ENCODE measurements around the gene ALK.

DNA sequence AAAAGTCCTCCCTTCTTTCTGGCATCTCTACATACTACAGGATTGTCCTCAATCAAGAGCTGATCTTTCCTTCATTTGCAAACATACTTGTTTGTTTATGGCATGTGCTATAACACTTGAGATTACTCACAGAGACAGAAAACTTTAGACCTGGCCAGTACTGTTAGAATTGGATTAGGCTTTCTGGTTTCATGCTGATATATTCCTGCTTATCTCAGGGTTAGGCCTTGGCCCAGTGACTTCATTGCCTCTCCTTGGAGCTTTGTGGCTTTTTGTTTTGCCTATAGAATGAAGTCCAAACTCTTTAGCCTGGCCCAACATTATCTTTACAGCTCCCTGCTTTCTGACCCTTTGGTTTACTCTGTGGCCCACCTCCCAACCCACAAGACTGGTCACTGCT, 363.3 kb downstream of the ALK start:
- TF ChIP-seq, protein P1, sequence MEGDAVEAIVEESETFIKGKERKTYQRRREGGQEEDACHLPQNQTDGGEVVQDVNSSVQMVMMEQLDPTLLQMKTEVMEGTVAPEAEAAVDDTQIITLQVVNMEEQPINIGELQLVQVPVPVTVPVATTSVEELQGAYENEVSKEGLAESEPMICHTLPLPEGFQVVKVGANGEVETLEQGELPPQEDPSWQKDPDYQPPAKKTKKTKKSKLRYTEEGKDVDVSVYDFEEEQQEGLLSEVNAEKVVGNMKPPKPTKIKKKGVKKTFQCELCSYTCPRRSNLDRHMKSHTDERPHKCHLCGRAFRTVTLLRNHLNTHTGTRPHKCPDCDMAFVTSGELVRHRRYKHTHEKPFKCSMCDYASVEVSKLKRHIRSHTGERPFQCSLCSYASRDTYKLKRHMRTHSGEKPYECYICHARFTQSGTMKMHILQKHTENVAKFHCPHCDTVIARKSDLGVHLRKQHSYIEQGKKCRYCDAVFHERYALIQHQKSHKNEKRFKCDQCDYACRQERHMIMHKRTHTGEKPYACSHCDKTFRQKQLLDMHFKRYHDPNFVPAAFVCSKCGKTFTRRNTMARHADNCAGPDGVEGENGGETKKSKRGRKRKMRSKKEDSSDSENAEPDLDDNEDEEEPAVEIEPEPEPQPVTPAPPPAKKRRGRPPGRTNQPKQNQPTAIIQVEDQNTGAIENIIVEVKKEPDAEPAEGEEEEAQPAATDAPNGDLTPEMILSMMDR (IDR thresholded peaks at IDR 0.05), result no peak
- no peak for TF ChIP-seq POLR2A (IDR thresholded peaks at IDR 0.05)
